Stimulated activated CD8-positive, alpha-beta memory T cell treated with anti-CD3 and anti-CD28 coated beads, Interleukin-4, amount 100 ng/mL, for 4 hours (primary cell): ENCODE data around the gene PCDHGC4.
A peak's percentile ranks its signal among the peaks of the same experiment; 100 is the strongest.

ENCODE experiments used
- DNase-seq, 2 donors: peaks; one replicate each; pipeline ENCODE4 v3.0.0-alpha.2; 2020; ENCODE audit warnings: low read depth in 2 of 2, low spot score in 1 of 2

Gene PCDHGC4

GRCh38 chr5:141512390-141512910 is 27.6 kb downstream of the PCDHGC4 start:
- peak; percentile 59 to 84 for DNase-seq

- DNase-seq: no peak
Measured at GRCh38 chr5:141512911-141513626, 28.2 kb downstream of the PCDHGC4 start.

GRCh38 chr5:141513627-141514329 is 28.9 kb downstream of the PCDHGC4 start:
- DNase-seq: peak; percentile 39 to 60

- no peak for DNase-seq
Measured at GRCh38 chr5:141514330-141515133, 29.7 kb downstream of the PCDHGC4 start.

- no peak for DNase-seq
Measured at GRCh38 chr5:141515141-141515540, 30.3 kb downstream of the PCDHGC4 start.

- no peak for DNase-seq
Measured at GRCh38 chr5:141515946-141516671, 31.3 kb downstream of the PCDHGC4 start.

- DNase-seq: no peak
Measured at GRCh38 chr5:141516672-141517025, 31.8 kb downstream of the PCDHGC4 start.

GRCh38 chr5:141517312-141517711 is 32.5 kb downstream of the PCDHGC4 start:
- no peak for DNase-seq

- DNase-seq: no peak
Measured at GRCh38 chr5:141517880-141518617, 33.2 kb downstream of the PCDHGC4 start.

GRCh38 chr5:141518618-141519015 is 33.8 kb downstream of the PCDHGC4 start:
- no peak for DNase-seq

- no peak for DNase-seq
Measured at GRCh38 chr5:141519605-141520565, 35.1 kb downstream of the PCDHGC4 start.

- no peak for DNase-seq
Measured at GRCh38 chr5:141521244-141521781, 36.5 kb downstream of the PCDHGC4 start.

GRCh38 chr5:141522301-141522700 is 37.5 kb downstream of the PCDHGC4 start:
- no peak for DNase-seq

GRCh38 chr5:141523991-141524390 is 39.2 kb downstream of the PCDHGC4 start:
- DNase-seq: no peak

GRCh38 chr5:141524604-141525597 is 40.1 kb downstream of the PCDHGC4 start:
- no peak for DNase-seq

- no peak for DNase-seq
Measured at GRCh38 chr5:141525653-141526052, 40.8 kb downstream of the PCDHGC4 start.

- DNase-seq: no peak
Measured at GRCh38 chr5:141527426-141527825, 42.6 kb downstream of the PCDHGC4 start.
